Prostate gland (tissue), 2 donors: ENCODE measurements around the gene WDR3. TPM values are rescaled to one million over a fixed set of nuclear protein-coding genes. Genes with fewer than 3 reads are reported as not detected.

Experiments
- total RNA-seq, 2 donors: library from RNA; depleted of rRNA; stranded (reverse); fragments of >200 nt; gene quantifications; one replicate each; pipeline ENCODE4 v1.1.0, GENCODE V29; 2016

WDR3 gene
- total RNA-seq, 2 donors from 2014 or later: 15.6 to 20.6 TPM

Other genes starting within 250 kb of the WDR3 start
- gene GDAP2, start 118 bp upstream of the WDR3 start, total RNA-seq: 10 to 100 TPM; 14.4 to 26.6 TPM